Thymus (tissue), 14 donors: ENCODE data around the gene OIP5. TPM values are rescaled to one million over a fixed set of nuclear protein-coding genes. Genes with fewer than 3 reads are reported as not detected.
A peak's percentile ranks its signal among the peaks of the same experiment; 100 is the strongest.

Source experiments
- DNase-seq, 9 donors: peaks; one replicate each; pipeline ENCODE4 v3.0.0-alpha.2; 2013; ENCODE audit warnings: low spot score in 9 of 9, low read depth in 6 of 9, missing footprints in 1 of 9
- H3K27ac ChIP-seq, 2 donors: one replicate each; pipeline ENCODE4 v1.5.1; 2013; ENCODE audit warnings: control low read depth in 1 of 2, low read depth in 1 of 2, low read length in 1 of 2, mild to moderate bottlenecking in 1 of 2, moderate library complexity in 1 of 2
- H3K27me3 ChIP-seq, 2 donors: one replicate each; pipeline ENCODE4 v1.5.1; 2013; ENCODE audit warnings: low read length in 1 of 2; ENCODE audit not compliant: control insufficient read depth in 2 of 2, insufficient read depth in 1 of 2
- H3K36me3 ChIP-seq, 2 donors: one replicate each; pipeline ENCODE4 v1.5.1; 2013; ENCODE audit warnings: low read length in 1 of 2, mild to moderate bottlenecking in 1 of 2, moderate library complexity in 1 of 2; ENCODE audit not compliant: control insufficient read depth in 2 of 2, insufficient read depth in 2 of 2
- H3K4me1 ChIP-seq, 2 donors: one replicate each; pipeline ENCODE4 v1.5.1; 2013; ENCODE audit warnings: low read length in 2 of 2; ENCODE audit not compliant: control insufficient read depth in 2 of 2, insufficient read depth in 2 of 2
- H3K4me3 ChIP-seq, 2 donors: one replicate each; pipeline ENCODE4 v1.5.1; 2013; ENCODE audit warnings: low read length in 2 of 2, control low read depth in 1 of 2, mild to moderate bottlenecking in 1 of 2
- H3K9me3 ChIP-seq, 2 donors: one replicate each; pipeline ENCODE4 v1.5.1; 2013; ENCODE audit warnings: low read length in 1 of 2, mild to moderate bottlenecking in 1 of 2; ENCODE audit not compliant: control insufficient read depth in 2 of 2, insufficient read depth in 1 of 2
- WGBS: extraction: QIAGEN DNeasy Blood & Tissue Kit; methylation state at CpG from one replicate; pipeline ENCODE4 v1.1.7; 2013; 5-methylcytosine and 5-hydroxymethylcytosine counted together
- long read RNA-seq, 10 donors: transcript quantifications; one replicate each; lab custom pipeline, GENCODE V29; 2026
- polyA plus RNA-seq: library from polyadenylated mRNA; stranded (reverse); fragments of 200-250 nt; gene quantifications from one replicate; pipeline ENCODE4 v1.2.3, GENCODE V29; 2013
- total RNA-seq: library from RNA; stranded (reverse); fragments of 120-200 nt; gene quantifications from one replicate; pipeline ENCODE4 v1.2.4, GENCODE V29; 2013
- donor health status: healthy.

Gene OIP5
- total RNA-seq = 19.5 TPM
- 2.4 TPM for polyA plus RNA-seq
- long read RNA-seq, donor 1, partial matches to known transcripts = 0 of 1 reads
- long read RNA-seq, donor 1, other reads (novel, unspliced or antisense) = 0 of 1 reads
- long read RNA-seq, donor 2 = 0 reads
- long read RNA-seq, donor 3, transcript OIP5-201 (5 exons, 1,236 nt) = major isoform, 26 of 28 reads
- long read RNA-seq, donor 3, partial matches to known transcripts = 0 of 28 reads
- long read RNA-seq, donor 3, other reads (novel, unspliced or antisense) = 0 of 28 reads
- long read RNA-seq, donor 4, partial matches to known transcripts = 61 of 78 reads
- long read RNA-seq, donor 4, other reads (novel, unspliced or antisense) = 13 of 78 reads
- long read RNA-seq, donor 5, transcript OIP5-201 (5 exons, 1,236 nt) = major isoform, 12 of 684 reads
- long read RNA-seq, donor 5, partial matches to known transcripts = 527 of 684 reads
- long read RNA-seq, donor 5, other reads (novel, unspliced or antisense) = 145 of 684 reads
- long read RNA-seq, donor 6, transcript OIP5-201 (5 exons, 1,236 nt) = major isoform, 14 of 312 reads
- long read RNA-seq, donor 6, partial matches to known transcripts = 260 of 312 reads
- long read RNA-seq, donor 6, other reads (novel, unspliced or antisense) = 37 of 312 reads
- long read RNA-seq, donor 7, transcript OIP5-201 (5 exons, 1,236 nt) = major isoform, 10 of 549 reads
- long read RNA-seq, donor 7, partial matches to known transcripts = 399 of 549 reads
- long read RNA-seq, donor 7, other reads (novel, unspliced or antisense) = 140 of 549 reads
- long read RNA-seq, donor 8, partial matches to known transcripts = 14 of 32 reads
- long read RNA-seq, donor 8, other reads (novel, unspliced or antisense) = 14 of 32 reads
- long read RNA-seq, donor 9, transcript OIP5-201 (5 exons, 1,236 nt) = major isoform, 11 of 11 reads
- long read RNA-seq, donor 9, partial matches to known transcripts = 0 of 11 reads
- long read RNA-seq, donor 9, other reads (novel, unspliced or antisense) = 0 of 11 reads
- long read RNA-seq, donor 10, transcript OIP5-201 (5 exons, 1,236 nt) = major isoform, 9 of 9 reads
- long read RNA-seq, donor 10, partial matches to known transcripts = 0 of 9 reads
- long read RNA-seq, donor 10, other reads (novel, unspliced or antisense) = 0 of 9 reads

GRCh38 chr15:41332194-41333025 lies at the start of gene OIP5, which contains the start of gene NUSAP1:
OIP5 (minus strand) TSS chr15:41332591; CDS start chr15:41332561, 30 bp downstream.
NUSAP1 (plus strand) TSS chr15:41332881; CDS start chr15:41332958, 77 bp downstream.
- Histone ChIP-seq H3K4me1 (peaks cover 0 to 21% of the 10 kb centered on the region in 2 donors), H3K36me3 (peaks cover 0 to 5% of the 10 kb centered on the region in 2 donors), H3K4me3 (peak within 1 kb of the TSS; percentile 92 to 93), H3K27ac (peak within 1 kb of the TSS; percentile 85 to 86), H3K9me3 (no peaks in the 10 kb centered on the region), H3K27me3 (no peaks in the 10 kb centered on the region)
- peak; percentile 92 to 100 (median 98) for DNase-seq
- under 1% methylated on average over 64 of the region's 64 CpGs for WGBS

GRCh38 chr15:41377978-41378377 lies 45.6 kb upstream of the OIP5 start:
- 97% methylated on average over 4 of the region's 4 CpGs for WGBS

GRCh38 chr15:41367418-41367817 lies 35.0 kb upstream of the OIP5 start:
- Histone ChIP-seq H3K27ac (no peak overlapping the region), H3K36me3 (peaks cover 59 to 91% of the 10 kb centered on the region in 2 donors), H3K4me1 (no peaks in the 10 kb centered on the region), H3K27me3 (no peaks in the 10 kb centered on the region), H3K4me3 (no peak overlapping the region), H3K9me3 (no peaks in the 10 kb centered on the region)
- DNase-seq = no peak
- 97% methylated on average over 3 of the region's 3 CpGs for WGBS

More at GRCh38 chr15:41377978-41378377, 45.6 kb upstream of the OIP5 start:
- no peaks in the 10 kb centered on the region for H3K9me3 ChIP-seq
- H3K4me1 ChIP-seq = no peaks in the 10 kb centered on the region
- no peak overlapping the region for H3K4me3 ChIP-seq
- H3K27ac ChIP-seq = no peak overlapping the region
- peaks cover 35 to 69% of the 10 kb centered on the region in 2 donors for H3K36me3 ChIP-seq
- no peak for DNase-seq
- H3K27me3 ChIP-seq = no peaks in the 10 kb centered on the region

GRCh38 chr15:41354371-41354770 lies 22.0 kb upstream of the OIP5 start:
- H3K9me3 ChIP-seq = no peaks in the 10 kb centered on the region
- WGBS = 98% methylated on average over 10 of the region's 10 CpGs
- no peaks in the 10 kb centered on the region for H3K27me3 ChIP-seq
- H3K36me3 ChIP-seq = peaks cover 54 to 91% of the 10 kb centered on the region in 2 donors
- no peak for DNase-seq
- H3K4me1 ChIP-seq = no peaks in the 10 kb centered on the region
- no peak overlapping the region for H3K27ac ChIP-seq
- no peak overlapping the region for H3K4me3 ChIP-seq

- Histone ChIP-seq H3K27ac (no peak overlapping the region), H3K9me3 (no peaks in the 10 kb centered on the region), H3K36me3 (peaks cover 62 to 84% of the 10 kb centered on the region in 2 donors), H3K27me3 (no peaks in the 10 kb centered on the region), H3K4me3 (no peak overlapping the region), H3K4me1 (no peaks in the 10 kb centered on the region)
- no peak for DNase-seq
- WGBS = 93% methylated on average over 10 of the region's 10 CpGs
These were observed 17.8 kb upstream of the OIP5 start for GRCh38 chr15:41350057-41350717.

GRCh38 chr15:41347236-41347635 lies 14.8 kb upstream of the OIP5 start:
- no peak for DNase-seq
- Histone ChIP-seq H3K27me3 (no peaks in the 10 kb centered on the region), H3K4me1 (no peaks in the 10 kb centered on the region), H3K36me3 (peaks cover 57 to 85% of the 10 kb centered on the region in 2 donors), H3K27ac (no peak overlapping the region), H3K4me3 (no peak overlapping the region), H3K9me3 (no peaks in the 10 kb centered on the region)
- 98% methylated on average over 5 of the region's 5 CpGs for WGBS

- no peak for DNase-seq
- no peaks in the 10 kb centered on the region for H3K27me3 ChIP-seq
- peaks cover 0 to 4% of the 10 kb centered on the region in 2 donors for H3K4me1 ChIP-seq
- H3K4me3 ChIP-seq = no peak overlapping the region
- 98% methylated on average over 4 of the region's 4 CpGs for WGBS
- H3K27ac ChIP-seq = no peak overlapping the region
- no peaks in the 10 kb centered on the region for H3K9me3 ChIP-seq
- H3K36me3 ChIP-seq = peaks cover 23 to 78% of the 10 kb centered on the region in 2 donors
These were observed 9.1 kb upstream of the OIP5 start for GRCh38 chr15:41341519-41341918.

- Histone ChIP-seq H3K9me3 (no peaks in the 10 kb centered on the region), H3K4me3 (no peak overlapping the region), H3K4me1 (peaks cover 0 to 10% of the 10 kb centered on the region in 2 donors), H3K27ac (no peak overlapping the region), H3K36me3 (peaks cover 19 to 69% of the 10 kb centered on the region in 2 donors), H3K27me3 (no peaks in the 10 kb centered on the region)
- no peak for DNase-seq
- 98% methylated on average over 5 of the region's 5 CpGs for WGBS
These were observed 7.9 kb upstream of the OIP5 start for GRCh38 chr15:41340189-41340695.
